GM19328 (cell line): ENCODE data around the gene KMT5C.

Experiments
- ATAC-seq: cut with Tn5 transposase; IDR thresholded peaks from one replicate; pipeline ENCODE4 v1.9.1; 2021; ENCODE audit warnings: mild to moderate bottlenecking, moderate library complexity; ENCODE audit not compliant: unreplicated experiment

KMT5C gene

DNA sequence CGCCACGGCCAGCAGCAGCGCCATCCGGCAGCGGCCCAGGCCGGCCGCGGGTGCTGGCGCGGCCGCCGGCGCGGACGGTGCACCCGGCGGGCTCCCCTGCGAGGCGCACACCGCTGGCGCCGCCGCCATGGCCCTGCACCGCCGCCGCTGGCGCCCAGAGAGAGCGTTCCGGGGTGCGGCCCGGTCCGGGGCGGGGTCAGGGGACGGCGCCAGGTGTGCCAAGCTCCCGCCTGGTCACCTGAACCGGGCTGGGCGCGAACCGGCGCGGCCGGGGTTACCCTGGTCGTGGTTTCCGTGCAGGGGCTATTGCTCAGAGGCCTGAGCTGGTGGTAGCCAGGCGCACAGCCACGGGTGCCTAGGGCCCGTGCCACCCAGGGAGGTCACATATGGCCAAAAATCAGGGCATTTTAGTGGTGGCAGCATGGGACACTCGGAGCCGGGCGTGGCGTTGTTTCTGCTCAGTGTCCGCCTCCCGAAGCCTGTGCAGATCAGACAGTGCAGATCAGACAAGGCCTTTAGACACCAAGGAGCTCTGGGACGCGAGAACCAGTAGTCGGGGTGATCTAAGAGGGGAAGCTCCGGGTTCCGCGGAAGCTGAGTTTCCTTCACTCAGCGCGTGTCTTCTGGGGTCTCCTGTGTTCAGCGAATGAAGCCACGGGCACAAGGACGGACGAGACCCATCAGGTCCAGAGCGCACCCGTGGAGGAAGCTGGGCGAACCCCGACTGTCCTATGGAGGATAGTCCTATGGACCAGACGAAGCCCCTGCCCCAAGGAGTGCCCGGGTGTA is 44.6 kb downstream of the KMT5C start, which contains the start of gene TMEM238:
TMEM238 (minus strand) TSS at position 162 of the 789 bp plus-strand sequence; CDS start at position 129, 33 bp downstream.
- no peak for ATAC-seq

DNA sequence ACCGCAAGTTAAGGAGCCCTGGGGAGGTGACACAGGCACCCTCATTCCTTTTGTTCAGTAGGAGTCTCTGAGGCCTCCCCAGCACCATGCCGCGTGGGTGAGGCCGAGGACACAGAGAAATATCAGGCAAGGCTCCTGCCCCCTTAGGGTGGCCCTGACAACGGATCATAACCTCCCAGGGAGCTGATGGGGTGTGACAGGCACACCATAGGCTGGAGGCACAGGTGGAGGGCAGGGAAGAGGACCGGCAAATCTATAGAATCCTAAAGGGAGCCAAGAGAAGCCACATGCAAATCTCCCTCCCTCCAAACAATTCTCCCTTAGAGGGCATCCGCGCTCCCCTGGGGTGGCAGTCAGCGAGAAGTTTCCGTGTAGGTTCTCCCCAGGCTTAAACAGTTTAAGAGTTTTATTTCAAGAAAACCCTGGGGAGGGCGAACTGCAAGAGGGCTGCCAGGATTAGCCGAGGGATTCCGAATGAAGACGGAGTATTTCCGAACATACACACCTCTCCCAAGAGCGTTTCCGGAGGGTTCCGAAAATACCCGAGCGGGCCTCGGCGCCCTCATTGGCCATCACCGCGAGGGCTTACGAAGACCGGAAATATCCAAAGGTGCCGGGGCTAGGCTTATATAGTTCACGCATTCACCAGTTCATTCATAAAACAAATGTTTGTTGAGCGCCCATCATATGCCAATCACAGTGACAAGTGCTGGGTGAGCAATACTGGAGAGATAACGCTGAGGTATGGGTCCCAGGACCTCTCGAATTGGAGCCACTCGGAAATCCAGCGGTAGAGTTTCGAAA is 45.4 kb downstream of the KMT5C start:
- peak; percentile 44 for ATAC-seq

DNA sequence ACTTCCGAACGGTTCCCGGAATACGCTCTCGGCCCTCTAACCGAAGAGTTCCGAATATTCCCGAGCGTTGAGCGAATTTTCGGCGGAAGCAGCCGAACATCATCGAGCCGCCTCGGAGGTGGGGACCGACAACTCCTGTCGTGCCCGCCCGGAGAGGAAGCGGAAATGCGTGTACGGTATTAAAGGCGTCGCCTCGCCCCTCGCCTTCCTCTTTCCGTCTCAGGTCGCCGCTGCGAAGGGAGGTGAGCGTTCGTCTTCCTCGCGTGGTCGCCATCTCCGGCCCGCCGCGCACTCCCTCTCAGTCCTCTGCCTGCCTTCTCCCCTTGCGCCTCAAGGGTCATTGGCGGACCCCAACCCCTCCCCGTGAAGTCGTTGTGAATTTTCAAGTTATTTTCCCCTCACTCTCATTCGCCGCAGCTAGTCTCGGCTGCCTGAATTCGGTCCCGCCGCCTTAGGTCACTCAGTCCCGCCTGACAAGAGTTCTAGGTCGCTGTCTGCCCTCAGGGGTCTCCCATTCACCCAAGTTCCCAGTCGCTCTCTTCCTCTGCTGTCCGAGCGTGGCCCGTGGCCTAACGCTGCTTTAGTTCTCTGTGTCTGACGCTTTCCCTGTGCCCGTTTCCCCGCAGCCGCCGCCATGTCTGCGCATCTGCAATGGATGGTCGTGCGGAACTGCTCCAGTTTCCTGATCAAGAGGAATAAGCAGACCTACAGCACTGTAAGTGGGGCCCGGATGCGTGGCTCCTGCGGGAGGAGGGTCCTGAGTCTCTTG is 46.2 kb downstream of the KMT5C start, which contains the start of gene RPL28:
RPL28 (plus strand) TSS at position 209 of the 769 bp plus-strand sequence; CDS start at position 635, 426 bp downstream.
- ATAC-seq, result peak; percentile 67

DNA sequence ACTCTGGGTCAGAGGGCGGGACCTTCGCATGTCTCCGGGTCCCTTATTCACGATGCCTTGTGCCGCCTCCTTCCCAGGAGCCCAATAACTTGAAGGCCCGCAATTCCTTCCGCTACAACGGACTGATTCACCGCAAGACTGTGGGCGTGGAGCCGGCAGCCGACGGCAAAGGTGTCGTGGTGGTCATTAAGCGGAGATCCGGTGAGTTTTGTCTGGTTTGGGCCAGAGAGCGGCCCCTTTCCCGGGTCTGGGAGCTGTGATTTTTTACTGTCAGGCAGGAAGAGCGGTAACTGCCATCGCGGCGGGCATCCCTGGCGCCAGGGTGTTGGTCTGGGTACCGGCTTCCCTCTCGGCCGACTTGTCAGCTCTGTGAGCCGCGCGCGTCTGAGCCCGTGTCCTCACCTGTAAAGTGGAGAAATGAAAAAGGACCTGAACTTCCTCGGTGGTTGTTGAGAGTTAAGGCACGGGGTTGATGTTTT is 46.9 kb downstream of the KMT5C start:
- ATAC-seq, result no peak

DNA sequence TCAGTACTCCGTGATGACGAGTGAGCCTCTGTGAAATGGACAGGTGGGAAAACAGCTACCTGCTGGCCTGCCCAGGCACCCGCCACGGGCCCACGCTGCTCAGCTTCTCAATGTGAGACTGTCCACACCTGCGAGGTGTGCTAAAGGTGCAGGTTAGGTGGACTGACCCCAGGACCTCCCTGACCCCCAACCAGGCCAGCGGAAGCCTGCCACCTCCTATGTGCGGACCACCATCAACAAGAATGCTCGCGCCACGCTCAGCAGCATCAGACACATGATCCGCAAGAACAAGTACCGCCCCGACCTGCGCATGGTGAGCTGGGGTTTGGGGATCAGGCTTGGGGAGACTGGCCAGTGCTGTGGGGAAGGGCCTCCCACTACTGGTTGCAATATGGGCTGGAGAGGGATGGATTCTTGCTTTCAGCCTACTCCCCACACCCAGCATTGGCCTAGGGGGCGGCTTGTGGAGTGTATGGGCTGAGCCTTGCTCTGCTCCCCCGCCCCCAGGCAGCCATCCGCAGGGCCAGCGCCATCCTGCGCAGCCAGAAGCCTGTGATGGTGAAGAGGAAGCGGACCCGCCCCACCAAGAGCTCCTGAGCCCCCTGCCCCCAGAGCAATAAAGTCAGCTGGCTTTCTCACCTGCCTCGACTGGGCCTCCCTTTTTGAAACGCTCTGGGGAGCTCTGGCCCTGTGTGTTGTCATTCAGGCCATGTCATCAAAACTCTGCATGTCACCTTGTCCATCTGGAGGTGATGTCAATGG is 48.2 kb downstream of the KMT5C start:
- no peak for ATAC-seq

DNA sequence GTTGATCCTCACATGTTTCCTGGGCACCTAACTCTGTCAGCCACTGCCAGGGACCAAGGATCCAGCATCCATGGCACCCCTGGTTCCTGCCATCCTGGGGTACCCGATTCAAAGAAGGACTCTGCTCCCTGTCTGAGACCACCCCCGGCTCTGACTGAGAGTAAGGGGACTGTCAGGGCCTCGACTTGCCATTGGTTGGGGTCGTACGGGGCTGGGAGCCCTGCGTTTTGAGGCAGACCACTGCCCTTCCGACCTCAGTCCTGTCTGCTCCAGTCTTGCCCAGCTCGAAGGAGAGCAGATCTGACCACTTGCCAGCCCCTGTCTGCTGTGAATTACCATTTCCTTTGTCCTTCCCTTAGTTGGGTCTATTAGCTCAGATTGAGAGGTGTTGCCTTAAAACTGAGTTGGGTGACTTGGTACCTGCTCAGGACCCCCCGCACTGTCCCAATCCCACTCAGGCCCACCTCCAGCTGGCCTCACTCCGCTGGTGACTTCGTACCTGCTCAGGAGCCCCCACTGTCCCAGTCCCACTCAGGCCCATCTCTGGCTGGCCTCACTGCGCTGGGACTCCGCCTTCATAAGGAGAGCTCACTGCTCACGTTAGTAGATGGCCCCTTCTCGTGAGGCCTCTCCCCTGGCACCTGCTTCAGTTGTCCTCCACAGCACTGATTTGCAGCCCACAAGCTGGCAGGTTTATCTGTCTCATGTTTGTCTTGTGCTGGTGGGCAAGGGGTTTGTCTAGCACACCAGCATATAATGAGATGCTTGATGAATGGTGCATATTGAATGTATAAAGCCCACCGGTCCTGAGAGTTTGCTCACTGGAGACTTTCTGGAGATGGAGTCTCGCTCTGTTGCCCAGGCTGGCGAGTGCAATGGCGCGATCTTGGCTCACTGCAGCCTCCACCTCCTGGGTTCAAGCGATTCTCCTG is 50.0 kb downstream of the KMT5C start:
- ATAC-seq, result no peak

DNA sequence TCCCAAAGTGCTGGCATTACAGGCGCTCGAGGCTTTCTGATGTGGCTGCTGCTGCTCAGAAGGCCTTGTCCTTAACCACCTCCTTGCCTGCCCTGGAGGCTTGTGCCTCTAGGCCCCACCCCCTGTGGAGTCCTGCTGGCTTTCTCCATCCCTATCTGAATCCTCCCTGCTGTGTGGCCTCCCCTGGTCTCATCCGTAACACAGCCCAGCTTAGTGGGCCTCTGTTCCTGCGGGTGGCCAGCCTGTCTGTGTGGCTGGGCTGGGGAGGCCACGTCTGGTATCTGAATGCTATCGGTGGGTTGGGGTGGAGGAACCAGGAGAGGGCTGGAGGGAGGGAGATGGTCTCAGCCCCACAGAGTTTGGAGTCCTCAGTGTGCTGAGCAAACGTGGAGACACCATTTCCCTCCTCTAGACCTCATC is 50.8 kb downstream of the KMT5C start:
- ATAC-seq, result no peak

DNA sequence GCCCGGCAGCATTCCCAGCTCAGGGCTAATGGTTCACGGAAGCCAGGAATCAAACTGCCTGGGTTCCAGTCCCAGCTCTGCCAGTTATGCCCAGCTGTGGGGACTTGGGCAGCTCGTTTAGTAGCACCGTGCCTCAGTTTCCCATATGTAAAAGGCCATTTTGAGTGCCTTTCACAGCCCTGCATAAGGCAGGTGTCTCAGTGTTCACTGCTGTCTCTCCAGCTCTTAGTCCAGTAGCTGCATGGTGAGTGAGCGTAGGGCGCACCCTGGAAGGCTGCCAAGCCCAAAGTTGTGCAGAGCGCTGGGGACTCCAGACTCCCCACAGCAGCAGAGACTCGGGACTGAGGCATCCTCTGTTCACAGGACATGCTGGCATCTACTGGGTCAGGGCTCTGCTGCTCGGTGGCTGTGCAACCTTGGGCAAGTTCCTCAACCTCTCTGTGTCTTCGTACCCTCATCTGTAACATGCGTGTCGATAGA is 51.6 kb downstream of the KMT5C start:
- ATAC-seq, result no peak

DNA sequence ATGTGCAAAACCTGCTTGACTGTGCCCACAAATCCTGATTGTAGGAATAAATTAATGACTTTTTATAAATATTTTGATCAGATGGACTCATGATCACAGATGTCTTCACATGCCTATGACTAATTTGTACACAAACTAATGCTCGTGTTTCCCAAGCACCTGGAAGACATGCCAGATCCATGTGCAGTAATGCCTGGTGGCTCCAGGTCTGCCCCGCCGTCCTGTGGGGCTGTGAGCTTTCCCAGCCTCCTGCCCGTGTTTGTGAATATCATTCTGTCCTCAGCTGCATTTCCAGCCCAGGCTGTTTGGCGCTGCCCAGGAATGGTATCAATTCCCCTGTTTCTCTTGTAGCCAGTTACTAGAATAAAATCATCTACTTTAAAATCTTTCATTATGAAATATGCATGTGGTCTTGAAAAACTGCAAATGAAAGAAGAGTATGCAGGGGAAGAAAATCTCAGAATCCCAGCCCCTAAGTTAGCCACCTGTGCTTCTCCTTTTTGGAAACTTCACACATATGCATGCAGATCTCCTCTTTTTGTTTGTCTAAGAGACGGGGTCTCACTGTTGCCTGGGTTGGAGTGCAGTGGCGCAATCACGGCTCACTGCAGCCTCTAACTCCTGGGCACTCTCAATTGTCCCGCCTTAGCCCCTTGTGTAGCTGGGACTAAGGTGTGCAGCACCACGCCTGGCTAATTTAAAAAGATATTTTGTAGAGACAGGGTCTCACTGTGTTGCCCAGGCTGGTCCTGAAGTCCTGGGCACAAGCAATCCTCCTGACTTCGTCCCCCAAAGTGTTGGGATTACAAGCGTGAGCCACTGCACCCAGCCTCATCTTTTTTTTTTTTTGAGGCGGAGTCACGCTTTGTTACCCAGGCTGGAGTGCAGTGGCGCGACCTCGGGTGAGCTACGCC is 52.3 kb downstream of the KMT5C start:
- ATAC-seq, result no peak

DNA sequence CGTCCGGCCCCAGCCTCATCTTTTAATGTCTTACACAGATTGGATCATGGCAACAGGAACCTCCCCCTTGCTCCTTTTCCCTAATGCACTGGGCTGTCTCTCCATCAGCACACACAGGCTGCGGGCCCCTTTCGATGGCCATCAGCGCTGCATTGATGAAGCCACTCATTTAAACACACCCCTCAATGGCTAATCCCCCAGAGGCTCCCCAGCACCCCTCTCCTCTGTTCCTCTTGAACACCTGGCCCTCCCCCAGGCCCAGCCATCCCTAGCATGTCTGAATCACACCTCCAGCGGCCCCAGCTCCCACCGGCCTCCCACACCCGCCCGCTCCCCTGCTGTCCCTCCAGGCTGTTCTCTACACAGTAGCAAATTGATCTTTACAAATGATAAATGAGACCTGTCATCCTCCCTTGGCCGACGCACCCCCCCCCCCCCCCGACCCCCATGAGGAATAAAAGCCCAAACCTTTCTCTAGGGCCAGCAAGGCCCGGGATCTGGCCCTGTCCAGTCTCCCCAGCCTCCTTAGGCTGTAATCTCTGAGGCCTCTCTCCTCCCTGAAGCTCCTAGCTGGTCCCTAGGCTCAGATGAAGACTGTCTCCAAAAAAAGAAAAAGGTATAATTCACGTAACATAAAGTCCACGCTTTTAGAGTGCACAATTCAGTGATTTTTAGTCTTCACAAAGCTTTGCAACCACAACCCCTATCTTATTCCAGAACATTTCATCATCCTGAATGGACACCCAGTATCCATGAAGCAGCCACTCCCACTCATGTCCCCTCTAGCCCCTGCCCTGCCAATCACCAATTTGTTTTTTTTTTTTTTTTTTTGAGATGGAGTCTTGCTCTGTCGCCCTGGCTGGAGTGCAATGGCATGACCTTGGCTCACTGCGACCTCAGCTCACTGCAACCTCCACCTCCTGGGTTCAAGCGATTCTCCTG is 53.4 kb downstream of the KMT5C start:
- no peak for ATAC-seq
